ENCODE results near the gene NFE2L1.

The NFE2L1 gene

GRCh38 chr17:48023400-48024148 is 24.6 kb upstream of the NFE2L1 start:
- H3K27ac ChIP-seq (ENCODE audit: insufficient read depth, low read length, poor library complexity, severe bottlenecking) = peak overlapping the region; percentile 47
- DNase-seq = peak; percentile 9 to 30 (median 16)

GRCh38 chr17:48024149-48025039 is 23.8 kb upstream of the NFE2L1 start:
- Histone ChIP-seq H3K9me3 (ENCODE audit: control insufficient read depth, low read length) (no peaks in the 10 kb centered on the region), H3K27me3 (replicated peaks; ENCODE audit: control insufficient read depth, insufficient read depth, low read length, poor library complexity, severe bottlenecking) (no peaks in the 10 kb centered on the region), H3K4me3 (ENCODE audit: insufficient read depth, low read depth, low read length, poor library complexity, severe bottlenecking) (peak overlapping the region; percentile 60), H3K36me3 (ENCODE audit: control insufficient read depth, insufficient read depth, low read length) (no peaks in the 10 kb centered on the region), H3K4me1 (ENCODE audit: control insufficient read depth, insufficient read depth, low read length, poor library complexity, severe bottlenecking) (peaks cover 23% of the 10 kb centered on the region), H3K27ac (ENCODE audit: insufficient read depth, low read length, poor library complexity, severe bottlenecking) (peak overlapping the region; percentile 47)
- DNase-seq = peak; percentile 14 to 41 (median 33)

More at GRCh38 chr17:48023400-48024148, 24.6 kb upstream of the NFE2L1 start:
- peak overlapping the region; percentile 60 for H3K4me3 ChIP-seq (ENCODE audit: insufficient read depth, low read depth, low read length, poor library complexity, severe bottlenecking)
- H3K27me3 ChIP-seq (replicated peaks; ENCODE audit: control insufficient read depth, insufficient read depth, low read length, poor library complexity, severe bottlenecking) = no peaks in the 10 kb centered on the region
- H3K9me3 ChIP-seq (ENCODE audit: control insufficient read depth, low read length) = no peaks in the 10 kb centered on the region
- H3K36me3 ChIP-seq (ENCODE audit: control insufficient read depth, insufficient read depth, low read length) = no peaks in the 10 kb centered on the region
- peaks cover 23% of the 10 kb centered on the region for H3K4me1 ChIP-seq (ENCODE audit: control insufficient read depth, insufficient read depth, low read length, poor library complexity, severe bottlenecking)

GRCh38 chr17:48025040-48025903 is 22.9 kb upstream of the NFE2L1 start:
- peaks cover 23% of the 10 kb centered on the region for H3K4me1 ChIP-seq (ENCODE audit: control insufficient read depth, insufficient read depth, low read length, poor library complexity, severe bottlenecking)
- no peaks in the 10 kb centered on the region for H3K9me3 ChIP-seq (ENCODE audit: control insufficient read depth, low read length)
- peak overlapping the region; percentile 60 for H3K4me3 ChIP-seq (ENCODE audit: insufficient read depth, low read depth, low read length, poor library complexity, severe bottlenecking)
- no peaks in the 10 kb centered on the region for H3K36me3 ChIP-seq (ENCODE audit: control insufficient read depth, insufficient read depth, low read length)
- no peaks in the 10 kb centered on the region for H3K27me3 ChIP-seq (replicated peaks; ENCODE audit: control insufficient read depth, insufficient read depth, low read length, poor library complexity, severe bottlenecking)
- H3K27ac ChIP-seq (ENCODE audit: insufficient read depth, low read length, poor library complexity, severe bottlenecking) = peak overlapping the region; percentile 47
- DNase-seq = peak; percentile 96 to 97 (median 97)

GRCh38 chr17:48025904-48026501 is 22.2 kb upstream of the NFE2L1 start:
- Histone ChIP-seq H3K4me3 (ENCODE audit: insufficient read depth, low read depth, low read length, poor library complexity, severe bottlenecking) (no peak overlapping the region), H3K27ac (ENCODE audit: insufficient read depth, low read length, poor library complexity, severe bottlenecking) (no peak overlapping the region), H3K9me3 (ENCODE audit: control insufficient read depth, low read length) (no peaks in the 10 kb centered on the region), H3K36me3 (ENCODE audit: control insufficient read depth, insufficient read depth, low read length) (no peaks in the 10 kb centered on the region), H3K27me3 (replicated peaks; ENCODE audit: control insufficient read depth, insufficient read depth, low read length, poor library complexity, severe bottlenecking) (no peaks in the 10 kb centered on the region), H3K4me1 (ENCODE audit: control insufficient read depth, insufficient read depth, low read length, poor library complexity, severe bottlenecking) (peaks cover 23% of the 10 kb centered on the region)
- no peak for DNase-seq

GRCh38 chr17:48026502-48027321 is 21.4 kb upstream of the NFE2L1 start:
- Histone ChIP-seq H3K9me3 (ENCODE audit: control insufficient read depth, low read length) (no peaks in the 10 kb centered on the region), H3K27ac (ENCODE audit: insufficient read depth, low read length, poor library complexity, severe bottlenecking) (no peak overlapping the region), H3K4me3 (ENCODE audit: insufficient read depth, low read depth, low read length, poor library complexity, severe bottlenecking) (no peak overlapping the region), H3K4me1 (ENCODE audit: control insufficient read depth, insufficient read depth, low read length, poor library complexity, severe bottlenecking) (peaks cover 23% of the 10 kb centered on the region), H3K36me3 (ENCODE audit: control insufficient read depth, insufficient read depth, low read length) (no peaks in the 10 kb centered on the region), H3K27me3 (replicated peaks; ENCODE audit: control insufficient read depth, insufficient read depth, low read length, poor library complexity, severe bottlenecking) (no peaks in the 10 kb centered on the region)
- DNase-seq = peak; percentile 40 to 47 (median 42)

GRCh38 chr17:48027322-48027981 is 20.7 kb upstream of the NFE2L1 start:
- Histone ChIP-seq H3K36me3 (ENCODE audit: control insufficient read depth, insufficient read depth, low read length) (no peaks in the 10 kb centered on the region), H3K27ac (ENCODE audit: insufficient read depth, low read length, poor library complexity, severe bottlenecking) (no peak overlapping the region), H3K27me3 (replicated peaks; ENCODE audit: control insufficient read depth, insufficient read depth, low read length, poor library complexity, severe bottlenecking) (no peaks in the 10 kb centered on the region), H3K4me3 (ENCODE audit: insufficient read depth, low read depth, low read length, poor library complexity, severe bottlenecking) (no peak overlapping the region), H3K4me1 (ENCODE audit: control insufficient read depth, insufficient read depth, low read length, poor library complexity, severe bottlenecking) (peaks cover 23% of the 10 kb centered on the region), H3K9me3 (ENCODE audit: control insufficient read depth, low read length) (no peaks in the 10 kb centered on the region)
- DNase-seq = no peak

- H3K9me3 ChIP-seq (ENCODE audit: control insufficient read depth, low read length) = no peaks in the 10 kb centered on the region
- H3K4me3 ChIP-seq (ENCODE audit: insufficient read depth, low read depth, low read length, poor library complexity, severe bottlenecking) = no peak overlapping the region
- H3K27ac ChIP-seq (ENCODE audit: insufficient read depth, low read length, poor library complexity, severe bottlenecking) = no peak overlapping the region
- no peaks in the 10 kb centered on the region for H3K27me3 ChIP-seq (replicated peaks; ENCODE audit: control insufficient read depth, insufficient read depth, low read length, poor library complexity, severe bottlenecking)
- no peaks in the 10 kb centered on the region for H3K36me3 ChIP-seq (ENCODE audit: control insufficient read depth, insufficient read depth, low read length)
- DNase-seq = no peak
- H3K4me1 ChIP-seq (ENCODE audit: control insufficient read depth, insufficient read depth, low read length, poor library complexity, severe bottlenecking) = peaks cover 17% of the 10 kb centered on the region
Observed at GRCh38 chr17:48028736-48029135, 19.4 kb upstream of the NFE2L1 start.

- peaks cover 10% of the 10 kb centered on the region for H3K4me1 ChIP-seq (ENCODE audit: control insufficient read depth, insufficient read depth, low read length, poor library complexity, severe bottlenecking)
- no peak for DNase-seq
- H3K27ac ChIP-seq (ENCODE audit: insufficient read depth, low read length, poor library complexity, severe bottlenecking) = no peak overlapping the region
- no peaks in the 10 kb centered on the region for H3K27me3 ChIP-seq (replicated peaks; ENCODE audit: control insufficient read depth, insufficient read depth, low read length, poor library complexity, severe bottlenecking)
- no peaks in the 10 kb centered on the region for H3K36me3 ChIP-seq (ENCODE audit: control insufficient read depth, insufficient read depth, low read length)
- H3K9me3 ChIP-seq (ENCODE audit: control insufficient read depth, low read length) = no peaks in the 10 kb centered on the region
- no peak overlapping the region for H3K4me3 ChIP-seq (ENCODE audit: insufficient read depth, low read depth, low read length, poor library complexity, severe bottlenecking)
Observed at GRCh38 chr17:48030531-48030930, 17.6 kb upstream of the NFE2L1 start.

All from effector memory CD4-positive, alpha-beta T cell (primary cell).